LNCaP clone FGC (cell line): ENCODE data around the gene DOC2B.

Experiments
- DNase-seq: peaks from one replicate; pipeline ENCODE4 v3.0.0-alpha.2; 2011; ENCODE audit warnings: low read depth
- H3K4me3 ChIP-seq: 2 replicates; pipeline ENCODE4 v1.5.1; 2011; ENCODE audit warnings: mild to moderate bottlenecking, low read depth, low read length, control low read depth
- TF ChIP-seq, protein P1 (sequence below): IDR thresholded peaks from 2 replicates; pipeline ENCODE4 v1.5.1; 2012; ENCODE audit warnings: mild to moderate bottlenecking; ENCODE audit not compliant: control insufficient read depth, insufficient read depth; ENCODE audit errors: extremely low read depth

Gene DOC2B

DNA sequence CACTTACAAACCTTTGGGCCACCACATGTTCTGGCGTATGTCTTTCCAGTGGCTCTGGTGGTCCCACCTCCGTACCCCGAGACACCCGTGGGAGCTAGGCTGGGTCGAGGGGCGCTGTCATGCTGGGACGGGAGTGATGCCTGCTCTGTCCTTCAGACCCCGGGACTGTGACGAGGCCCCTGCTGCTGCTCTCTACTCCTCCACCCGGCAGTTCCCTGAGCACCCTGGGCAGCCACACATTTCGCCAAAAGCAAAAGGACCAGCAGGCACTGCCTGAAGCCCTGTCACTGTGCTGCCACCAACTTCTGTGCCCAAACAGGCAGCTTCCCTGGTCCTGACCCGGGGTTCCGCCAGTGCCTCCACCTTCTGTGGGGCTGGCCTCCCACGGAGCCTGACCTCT is 15.5 kb downstream of the DOC2B start:
- H3K4me3 ChIP-seq: no peak overlapping the region
- no peak for DNase-seq
- TF ChIP-seq, protein P1, sequence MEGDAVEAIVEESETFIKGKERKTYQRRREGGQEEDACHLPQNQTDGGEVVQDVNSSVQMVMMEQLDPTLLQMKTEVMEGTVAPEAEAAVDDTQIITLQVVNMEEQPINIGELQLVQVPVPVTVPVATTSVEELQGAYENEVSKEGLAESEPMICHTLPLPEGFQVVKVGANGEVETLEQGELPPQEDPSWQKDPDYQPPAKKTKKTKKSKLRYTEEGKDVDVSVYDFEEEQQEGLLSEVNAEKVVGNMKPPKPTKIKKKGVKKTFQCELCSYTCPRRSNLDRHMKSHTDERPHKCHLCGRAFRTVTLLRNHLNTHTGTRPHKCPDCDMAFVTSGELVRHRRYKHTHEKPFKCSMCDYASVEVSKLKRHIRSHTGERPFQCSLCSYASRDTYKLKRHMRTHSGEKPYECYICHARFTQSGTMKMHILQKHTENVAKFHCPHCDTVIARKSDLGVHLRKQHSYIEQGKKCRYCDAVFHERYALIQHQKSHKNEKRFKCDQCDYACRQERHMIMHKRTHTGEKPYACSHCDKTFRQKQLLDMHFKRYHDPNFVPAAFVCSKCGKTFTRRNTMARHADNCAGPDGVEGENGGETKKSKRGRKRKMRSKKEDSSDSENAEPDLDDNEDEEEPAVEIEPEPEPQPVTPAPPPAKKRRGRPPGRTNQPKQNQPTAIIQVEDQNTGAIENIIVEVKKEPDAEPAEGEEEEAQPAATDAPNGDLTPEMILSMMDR: no peak

- H3K4me3 ChIP-seq: no peak overlapping the region
- TF ChIP-seq, protein P1: peak; percentile 71
- no peak for DNase-seq
Observed at GRCh38 chr17:164303-165235, 16.9 kb downstream of the DOC2B start.

DNA sequence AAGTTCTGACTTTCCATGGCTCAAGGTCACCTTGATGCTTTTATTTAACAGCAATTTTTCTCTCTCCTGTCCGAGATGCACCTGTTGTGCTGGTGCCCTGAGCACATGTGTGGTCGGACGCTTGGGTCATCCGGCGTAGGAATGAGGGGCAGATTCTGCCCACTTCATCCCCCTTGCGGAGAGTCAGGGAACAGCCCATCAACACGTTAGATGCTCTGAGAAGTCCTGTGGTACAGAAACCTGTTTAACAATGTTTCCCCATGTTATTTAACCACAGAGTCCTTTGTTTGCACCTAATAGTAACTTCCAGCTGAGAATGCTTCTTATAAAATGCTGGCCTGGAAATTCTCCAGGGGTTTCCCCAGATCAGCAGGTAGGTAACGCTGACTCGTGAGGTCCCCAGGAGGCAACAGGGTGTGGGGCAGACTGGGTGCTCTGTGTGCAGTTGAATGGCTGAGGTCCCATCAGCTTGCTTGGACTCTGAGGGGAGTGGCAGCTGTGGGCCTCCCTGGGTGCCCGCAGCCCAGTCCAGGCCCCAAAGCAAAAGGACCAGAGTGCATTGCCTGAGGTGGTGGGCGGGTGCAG is 17.8 kb downstream of the DOC2B start:
- no peak for DNase-seq
- no peak overlapping the region for H3K4me3 ChIP-seq
- TF ChIP-seq, protein P1: no peak

DNA sequence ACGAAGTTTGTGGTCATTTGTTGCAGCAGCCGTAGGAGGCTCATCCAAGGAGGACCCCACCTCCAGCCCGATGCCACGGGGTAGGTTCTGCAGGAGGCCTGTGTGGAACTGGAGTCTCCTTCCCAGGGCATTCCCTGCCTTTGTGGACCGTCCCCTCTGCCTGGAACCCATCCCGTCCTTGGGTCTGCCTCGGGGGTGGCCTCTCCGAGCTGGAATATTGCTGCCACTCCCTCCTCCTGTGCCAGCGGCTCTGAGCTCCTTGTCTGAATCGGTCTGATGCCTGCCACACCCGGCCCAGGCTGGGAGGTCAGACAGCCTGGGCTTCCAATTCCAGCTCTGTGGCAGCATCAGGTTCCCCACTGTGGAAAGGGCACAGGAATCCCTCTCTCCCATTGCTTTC is 18.8 kb downstream of the DOC2B start:
- DNase-seq: no peak
- H3K4me3 ChIP-seq: no peak overlapping the region
- TF ChIP-seq, protein P1: no peak

DNA sequence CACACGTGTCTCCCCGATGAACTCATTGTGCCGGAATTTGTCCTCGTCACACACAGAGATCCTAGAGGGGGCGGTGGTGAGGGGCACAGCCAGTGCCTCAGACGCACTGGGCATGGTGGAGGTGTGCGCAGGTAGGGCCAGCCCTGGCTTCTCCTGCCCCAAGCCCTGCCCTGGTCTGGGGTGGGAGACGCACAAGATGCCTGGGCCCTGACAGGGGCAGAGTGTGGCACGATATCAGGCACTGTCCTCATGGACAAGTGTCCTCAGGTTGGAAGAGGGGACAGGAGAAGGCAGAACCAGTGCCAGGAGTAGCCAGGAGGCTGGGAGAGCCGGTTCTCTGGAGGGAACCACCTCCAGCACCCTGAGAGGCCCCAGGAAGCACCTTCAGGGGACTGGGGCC is 20.0 kb downstream of the DOC2B start:
- no peak for DNase-seq
- H3K4me3 ChIP-seq: no peak overlapping the region

GRCh38 chr17:160336-160735 is 21.1 kb downstream of the DOC2B start:
- no peak for DNase-seq
- H3K4me3 ChIP-seq: no peak overlapping the region
- TF ChIP-seq, protein P1: no peak

More for the DNA sequence above, 20.0 kb downstream of the DOC2B start:
- TF ChIP-seq, protein P1: no peak
